Measurements from ENCODE around the gene TMEM176A.
"Not testable (repeated sequence)": the region's sequence is repeated elsewhere in the genome, so short reads cannot be mapped to it uniquely, and the experiment has no call there.

Gene TMEM176A, protein sequence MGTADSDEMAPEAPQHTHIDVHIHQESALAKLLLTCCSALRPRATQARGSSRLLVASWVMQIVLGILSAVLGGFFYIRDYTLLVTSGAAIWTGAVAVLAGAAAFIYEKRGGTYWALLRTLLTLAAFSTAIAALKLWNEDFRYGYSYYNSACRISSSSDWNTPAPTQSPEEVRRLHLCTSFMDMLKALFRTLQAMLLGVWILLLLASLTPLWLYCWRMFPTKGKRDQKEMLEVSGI

GRCh38 chr7:150800581-150801241 lies at the start of gene TMEM176A:
TMEM176A (plus strand) TSS chr7:150800769; CDS start chr7:150801551, 782 bp downstream.
- DNase-seq (ENCODE audit: low read depth) = no peak

DNA sequence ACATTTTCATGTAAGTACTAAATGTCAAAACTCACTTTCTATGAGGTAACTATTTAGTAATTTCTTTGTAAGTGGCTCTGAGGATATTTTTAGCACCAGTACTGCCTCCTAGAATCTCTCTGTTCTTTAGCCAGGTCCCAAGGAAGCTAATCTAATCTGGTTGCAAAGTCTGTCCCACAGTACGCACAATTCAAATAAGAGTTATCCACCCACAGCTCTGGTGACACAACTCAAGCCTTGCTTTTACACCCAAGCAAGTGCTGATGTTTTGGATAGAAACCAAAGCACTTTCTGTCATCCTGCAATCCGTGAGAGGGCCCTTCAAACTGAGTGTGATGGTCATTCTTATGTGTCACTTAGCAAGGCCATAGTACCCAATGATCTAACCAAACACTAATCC lies 48.9 kb upstream of the TMEM176A start:
- DNase-seq (ENCODE audit: low read depth) = no peak

DNA sequence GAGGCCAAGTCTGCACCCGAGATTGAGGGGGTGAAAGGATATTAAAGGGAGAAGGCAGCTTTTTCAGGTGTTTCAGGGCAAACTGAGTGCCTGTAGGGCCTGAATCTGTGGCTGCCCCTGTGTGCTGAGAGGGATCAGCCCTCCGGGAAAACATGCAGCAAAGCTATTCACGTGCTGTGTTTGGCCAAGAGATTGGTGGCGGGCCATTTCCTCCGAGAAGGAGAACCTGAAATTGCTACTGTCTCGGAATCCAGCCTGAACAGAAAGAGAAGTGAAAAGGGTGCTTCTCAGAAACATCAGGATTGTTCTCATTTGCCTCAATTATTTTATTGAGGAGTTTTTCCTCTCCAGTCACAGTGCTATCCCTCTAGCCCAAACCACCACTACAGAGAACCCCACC lies 47.3 kb upstream of the TMEM176A start:
- DNase-seq (ENCODE audit: low read depth) = no peak

GRCh38 chr7:150753826-150754603 lies 46.6 kb upstream of the TMEM176A start:
- no peak for DNase-seq (ENCODE audit: low read depth)

- DNase-seq (ENCODE audit: low read depth) = no peak
These were observed 45.6 kb upstream of the TMEM176A start for GRCh38 chr7:150754951-150755350.

GRCh38 chr7:150755473-150756099 lies 45.0 kb upstream of the TMEM176A start:
- DNase-seq (ENCODE audit: low read depth) = no peak

- DNase-seq (ENCODE audit: low read depth) = no peak
These were observed 44.4 kb upstream of the TMEM176A start for GRCh38 chr7:150756166-150756565.

GRCh38 chr7:150756858-150757257 lies 43.7 kb upstream of the TMEM176A start:
- DNase-seq (ENCODE audit: low read depth) = no peak

DNA sequence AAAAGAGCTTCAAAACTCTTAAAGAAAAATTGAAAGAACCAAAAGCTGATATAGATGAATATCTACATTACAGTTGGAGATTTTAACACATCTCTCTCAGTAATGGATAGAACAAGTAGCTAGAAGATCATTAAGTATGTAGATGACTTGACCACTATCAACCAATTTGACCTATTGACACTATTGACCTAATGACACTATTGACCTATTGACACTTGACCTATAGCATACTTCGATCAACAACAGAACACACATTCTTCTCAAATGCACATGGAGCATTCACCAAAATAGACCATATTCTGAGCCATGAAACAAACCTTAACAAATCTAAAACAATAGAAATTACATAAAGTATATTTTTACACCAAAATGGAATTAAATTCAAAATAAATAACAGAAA lies 41.1 kb upstream of the TMEM176A start:
- DNase-seq (ENCODE audit: low read depth) = no peak

- no peak for DNase-seq (ENCODE audit: low read depth)
These were observed 34.2 kb upstream of the TMEM176A start for GRCh38 chr7:150766334-150766709.

DNA sequence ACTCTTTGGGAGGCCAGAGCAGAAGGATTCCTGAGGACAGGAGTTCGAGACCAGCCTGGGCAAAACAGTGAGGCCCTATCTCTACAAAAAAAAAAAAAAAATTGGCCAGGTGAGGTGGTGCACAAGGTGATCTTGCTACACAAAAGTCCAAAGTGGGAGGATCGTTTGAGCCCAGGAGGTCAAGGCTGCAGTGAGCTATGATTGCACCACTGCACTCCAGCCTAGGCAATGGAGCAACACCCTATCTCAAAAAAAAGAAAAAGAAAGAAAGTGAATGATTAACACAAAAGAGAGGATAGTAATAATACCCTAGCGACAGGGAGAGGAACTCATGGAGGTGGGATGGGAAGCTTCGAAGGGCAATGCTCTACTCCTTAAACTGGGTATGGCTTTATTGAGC lies 30.8 kb upstream of the TMEM176A start:
- no peak for DNase-seq (ENCODE audit: low read depth)

DNA sequence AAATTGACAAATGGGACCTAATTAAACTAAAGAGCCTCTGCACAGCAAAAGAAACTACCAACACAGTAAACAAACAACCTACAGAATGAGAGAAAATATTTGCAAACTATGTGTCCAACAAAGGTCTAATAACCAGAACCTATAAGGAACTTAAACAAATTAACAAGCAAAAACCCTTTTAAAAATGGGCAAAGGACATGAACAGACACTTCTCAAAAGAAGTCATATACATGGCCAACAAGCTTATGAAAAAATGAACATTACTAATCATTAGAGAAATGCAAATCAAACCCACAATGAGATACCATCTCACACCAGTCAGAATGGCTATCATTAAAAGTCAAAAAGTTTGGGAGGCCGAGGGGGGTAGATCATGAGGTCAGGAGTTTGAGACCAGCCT lies 26.4 kb upstream of the TMEM176A start:
- DNase-seq (ENCODE audit: low read depth) = not testable (repeated sequence)

- no peak for DNase-seq (ENCODE audit: low read depth)
These were observed 22.4 kb upstream of the TMEM176A start for GRCh38 chr7:150778014-150778737.

DNA sequence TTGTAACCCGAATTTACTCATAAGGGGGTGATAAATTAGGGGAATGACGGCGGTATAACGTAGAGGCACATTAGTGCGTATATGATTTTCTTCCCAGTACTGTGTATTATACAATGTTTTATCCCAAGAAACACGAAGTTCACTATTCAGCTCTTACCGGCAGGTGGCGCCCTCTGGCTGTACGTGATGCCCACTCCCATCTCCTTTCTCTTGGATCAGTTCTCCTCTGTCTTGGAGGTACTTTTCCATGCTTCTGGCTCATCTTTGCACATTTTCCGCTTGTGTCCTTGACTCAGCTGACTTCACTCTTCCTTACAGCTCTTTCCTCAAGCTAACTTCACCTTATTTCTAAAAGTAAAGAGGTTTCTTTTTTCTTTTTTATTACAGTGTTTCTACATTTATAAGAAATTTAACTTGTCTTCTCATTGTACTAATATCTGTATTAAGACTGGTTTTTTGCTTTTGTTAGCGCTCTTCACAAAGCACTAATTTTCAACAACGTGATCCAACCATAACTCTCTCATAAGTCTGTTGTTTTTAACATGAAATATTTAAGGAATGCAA lies 21.7 kb upstream of the TMEM176A start:
- DNase-seq (ENCODE audit: low read depth) = no peak

DNA sequence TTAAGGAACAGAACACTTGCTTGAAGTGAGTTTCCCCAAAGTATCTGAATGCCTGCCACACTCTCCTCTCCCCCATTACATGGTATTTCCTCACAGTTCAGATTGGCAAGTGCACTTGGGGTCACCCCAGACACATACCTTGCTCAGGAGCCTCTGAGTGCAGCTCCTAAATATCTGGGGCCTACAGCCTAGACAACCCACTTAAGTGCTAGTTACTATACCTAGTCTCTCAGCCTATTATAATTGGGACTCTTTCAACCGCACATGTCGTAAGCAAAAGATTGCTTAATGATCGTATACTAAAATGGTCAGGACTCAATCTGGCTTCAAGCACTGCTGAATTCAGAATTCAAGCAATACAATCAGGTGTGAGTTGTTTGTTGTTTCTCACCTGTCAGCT lies 20.3 kb upstream of the TMEM176A start:
- no peak for DNase-seq (ENCODE audit: low read depth)

DNA sequence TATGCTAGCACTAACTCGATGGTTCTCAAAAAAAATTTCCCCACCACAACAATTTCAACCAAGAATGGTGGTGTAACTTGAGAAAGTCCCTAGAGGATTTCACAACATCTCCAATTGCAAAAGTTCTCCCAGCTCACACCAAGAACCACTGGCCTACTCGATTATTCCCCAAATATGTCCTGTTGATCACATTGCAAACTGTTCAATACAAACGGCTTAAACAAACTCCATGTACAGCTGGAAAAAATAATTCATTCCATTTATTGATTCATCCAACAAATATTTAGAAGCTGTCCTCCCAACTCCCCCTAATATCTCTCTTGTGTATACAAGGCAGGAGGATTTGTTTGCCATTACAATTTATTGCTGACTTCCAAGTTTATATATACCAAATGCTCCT lies 19.5 kb upstream of the TMEM176A start:
- no peak for DNase-seq (ENCODE audit: low read depth)

DNA sequence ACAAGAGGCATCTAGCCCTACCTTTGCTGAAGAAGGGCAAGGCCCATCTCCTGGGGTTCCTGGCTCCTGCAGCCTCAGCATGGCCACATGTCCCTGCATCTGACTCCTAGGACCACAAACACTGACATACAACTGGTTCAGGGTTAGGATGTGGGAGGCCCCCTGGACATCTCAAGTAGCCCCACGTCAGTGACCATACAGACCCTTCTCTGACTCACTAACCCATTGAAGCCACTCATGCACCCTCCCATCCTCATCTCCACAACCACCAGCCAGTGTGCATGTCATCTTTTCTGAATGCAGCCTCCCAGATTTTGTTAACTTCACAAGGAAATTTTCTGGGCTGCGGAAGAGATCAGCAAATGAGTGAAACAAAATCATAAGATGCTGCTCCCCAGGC lies 18.6 kb upstream of the TMEM176A start:
- no peak for DNase-seq (ENCODE audit: low read depth)

- no peak for DNase-seq (ENCODE audit: low read depth)
These were observed 16.3 kb upstream of the TMEM176A start for GRCh38 chr7:150784120-150784736.

DNA sequence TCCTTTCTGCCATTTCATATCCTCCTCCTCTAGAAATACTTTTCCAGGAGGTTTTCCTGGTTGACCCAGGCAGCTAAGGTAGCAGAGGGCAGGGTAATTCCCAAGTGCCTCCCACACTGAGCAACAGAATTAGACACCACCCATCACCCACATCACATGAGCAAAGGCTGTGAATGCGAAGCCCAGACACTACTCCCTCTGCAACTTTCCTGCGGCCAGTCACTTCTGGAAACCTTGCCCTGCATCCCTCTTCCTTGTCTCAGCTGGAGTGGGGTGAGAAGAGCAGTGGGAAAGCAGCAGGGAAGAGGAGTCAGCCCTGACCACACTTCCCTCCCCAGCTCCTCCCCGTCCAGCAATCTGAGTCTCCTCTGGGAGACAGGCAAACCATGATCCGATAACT lies 15.6 kb upstream of the TMEM176A start:
- DNase-seq (ENCODE audit: low read depth) = no peak

- DNase-seq (ENCODE audit: low read depth) = no peak
These were observed 13.0 kb upstream of the TMEM176A start for GRCh38 chr7:150787321-150788281.
